HEK293T (cell line): ENCODE measurements around the gene DNAJB4.

Experiments used
- CTCF ChIA-PET: fragments of 350-600 bp; formaldehyde crosslinking; extraction: SDS; loops from one replicate; lab custom pipeline; 2021; ENCODE audit warnings: antibody characterized with exemption, inconsistent platforms; lab: Yijun Ruan, JAX
- POLR2A ChIA-PET: fragments of 350-600 bp; formaldehyde crosslinking; extraction: SDS; loops from one replicate; lab custom pipeline; 2020; ENCODE audit warnings: antibody characterized with exemption, inconsistent platforms; lab: Yijun Ruan, JAX
- DNase-seq: peaks from one replicate; pipeline ENCODE4 v3.0.0; 2012; ENCODE audit warnings: mixed read lengths; ENCODE audit errors: extremely low spot score
- ARNT ChIP-seq: fragments of 450-650 bp; IDR thresholded peaks from 2 replicates; pipeline ENCODE4 v1.6.1; 2017; ENCODE audit warnings: mild to moderate bottlenecking
- BHLHE40 ChIP-seq: fragments of 450-650 bp; IDR thresholded peaks from 2 replicates; pipeline ENCODE4 v1.6.1; 2016; ENCODE audit warnings: mild to moderate bottlenecking, moderate library complexity, borderline replicate concordance
- CTBP1 ChIP-seq: fragments of 450-650 bp; IDR thresholded peaks from 2 replicates; pipeline ENCODE4 v1.6.1; 2016; ENCODE audit warnings: borderline replicate concordance
- ELF4 ChIP-seq: fragments of 450-650 bp; IDR thresholded peaks from 2 replicates; pipeline ENCODE4 v1.6.1; 2017; ENCODE audit warnings: antibody characterized with exemption
- FOXA1 ChIP-seq: fragments of 450-650 bp; IDR thresholded peaks from 2 replicates; pipeline ENCODE4 v1.6.1; 2016; ENCODE audit warnings: mild to moderate bottlenecking
- FOXK2 ChIP-seq: fragments of 450-650 bp; IDR thresholded peaks from 2 replicates; pipeline ENCODE4 v1.6.1; 2016; ENCODE audit warnings: mild to moderate bottlenecking
- FOXM1 ChIP-seq: fragments of 450-650 bp; IDR thresholded peaks from 2 replicates; pipeline ENCODE4 v1.6.1; 2017; ENCODE audit warnings: mild to moderate bottlenecking, borderline replicate concordance
- HDGF ChIP-seq: fragments of 450-650 bp; IDR thresholded peaks from 2 replicates; pipeline ENCODE4 v1.6.1; 2017; ENCODE audit warnings: antibody characterized with exemption, borderline replicate concordance
- L3MBTL2 ChIP-seq: fragments of 450-650 bp; conservative IDR thresholded peaks from 2 replicates; pipeline ENCODE4 v1.6.1; 2016; ENCODE audit warnings: mild to moderate bottlenecking
- LEF1 ChIP-seq: fragments of 450-650 bp; IDR thresholded peaks from 2 replicates; pipeline ENCODE4 v1.6.1; 2017; ENCODE audit warnings: mild to moderate bottlenecking, borderline replicate concordance
- NFRKB ChIP-seq: fragments of 450-650 bp; IDR thresholded peaks from 2 replicates; pipeline ENCODE4 v1.6.1; 2016; ENCODE audit warnings: mild to moderate bottlenecking, moderate library complexity
- PKNOX1 ChIP-seq: fragments of 450-650 bp; IDR thresholded peaks from 2 replicates; pipeline ENCODE4 v1.6.1; 2016
- SP1 ChIP-seq: fragments of 450-650 bp; IDR thresholded peaks from 2 replicates; pipeline ENCODE4 v1.6.1; 2017
- SUZ12 ChIP-seq: fragments of 450-650 bp; IDR thresholded peaks from 2 replicates; pipeline ENCODE4 v1.6.1; 2016; ENCODE audit warnings: mild to moderate bottlenecking
- TARDBP ChIP-seq: fragments of 450-650 bp; IDR thresholded peaks from 2 replicates; pipeline ENCODE4 v1.6.1; 2016
- ZNF384 ChIP-seq: fragments of 450-650 bp; IDR thresholded peaks from 2 replicates; pipeline ENCODE4 v1.6.1; 2016

Gene DNAJB4

GRCh38 chr1:77970192-77970591, 34.5 kb upstream of the DNAJB4 start:
- no peak for DNase-seq
- POLR2A ChIA-PET: no interaction called here
- TF ChIP-seq FOXA1: no peak
- CTCF ChIA-PET: interaction anchor here (0.8 kb wide), 1 partner anchor 696 kb away, joined by 3 read pairs; no protein-coding TSS in a partner anchor

GRCh38 chr1:77972080-77972479, 32.7 kb upstream of the DNAJB4 start:
- no peak for TF ChIP-seq LEF1
- no peak for TF ChIP-seq FOXM1
- no peak for TF ChIP-seq BHLHE40
- no peak for TF ChIP-seq ARNT
- no peak for TF ChIP-seq FOXA1
- no peak for TF ChIP-seq CTBP1
- ChIA-PET POLR2A (no interaction called here), CTCF (no interaction called here)
- DNase-seq: no peak

- ChIA-PET POLR2A (no interaction called here), CTCF (interaction anchor here (1.1 kb wide), 1 partner anchor 139 kb away, joined by 4 read pairs; no protein-coding TSS in a partner anchor)
- TF ChIP-seq SP1: no peak
- no peak for TF ChIP-seq ELF4
- no peak for TF ChIP-seq ZNF384
- TF ChIP-seq LEF1: no peak
- no peak for TF ChIP-seq ARNT
- no peak for TF ChIP-seq NFRKB
- TF ChIP-seq CTBP1: no peak
- no peak for TF ChIP-seq L3MBTL2
- no peak for TF ChIP-seq BHLHE40
- no peak for TF ChIP-seq FOXM1
- no peak for TF ChIP-seq TARDBP
- no peak for TF ChIP-seq HDGF
- TF ChIP-seq FOXK2: no peak
- no peak for DNase-seq
Observed at GRCh38 chr1:77975386-77975785, 29.4 kb upstream of the DNAJB4 start.

- CTCF ChIA-PET: interaction anchor here (0.6 to 1.1 kb wide), 6 partner anchors 26 to 237 kb away, joined by 4 to 10 read pairs (median 6); no protein-coding TSS in a partner anchor
- TF ChIP-seq NFRKB: no peak
- no peak for TF ChIP-seq BHLHE40
- TF ChIP-seq TARDBP: no peak
- TF ChIP-seq PKNOX1: no peak
- TF ChIP-seq LEF1: no peak
- no peak for TF ChIP-seq FOXA1
- TF ChIP-seq SP1: no peak
- TF ChIP-seq ELF4: no peak
- TF ChIP-seq ZNF384: no peak
- no peak for TF ChIP-seq CTBP1
- no peak for TF ChIP-seq L3MBTL2
- TF ChIP-seq HDGF: no peak
- no peak for TF ChIP-seq SUZ12
- TF ChIP-seq FOXK2: no peak
- no peak for TF ChIP-seq FOXM1
- no peak for TF ChIP-seq ARNT
- POLR2A ChIA-PET: no interaction called here
- DNase-seq: no peak
Observed at GRCh38 chr1:77975907-77976306, 28.8 kb upstream of the DNAJB4 start.

- no peak for TF ChIP-seq FOXM1
- TF ChIP-seq L3MBTL2: peak; percentile 43
- no peak for TF ChIP-seq ELF4
- TF ChIP-seq ZNF384: no peak
- no peak for TF ChIP-seq FOXA1
- TF ChIP-seq SP1: no peak
Observed at GRCh38 chr1:77976433-77977076, 28.2 kb upstream of the DNAJB4 start.

GRCh38 chr1:77977989-77978292, 26.8 kb upstream of the DNAJB4 start:
- POLR2A ChIA-PET: interaction anchor here (1.1 to 4.8 kb wide), 13 partner anchors 10 to 195 kb away, joined by 3 to 83 read pairs (median 5); partner anchors contain the start of gene DNAJB4
- DNase-seq: no peak
- TF ChIP-seq L3MBTL2 (no peak), ZNF384 (no peak), NFRKB (0 out of 2 replicates have a peak, but pooled peaks have one; percentile 2), PKNOX1 (no peak), SUZ12 (no peak)
- CTCF ChIA-PET: interaction anchor here (0.8 to 1.4 kb wide), 3 partner anchors 12 to 45 kb away, joined by 3 read pairs; no protein-coding TSS in a partner anchor

More at GRCh38 chr1:77976433-77977076, 28.2 kb upstream of the DNAJB4 start:
- ChIA-PET POLR2A (interaction anchor here (1.1 to 4.8 kb wide), 3 partner anchors 8 to 43 kb away, joined by 3 to 83 read pairs (median 13); partner anchors contain the start of gene DNAJB4), CTCF (interaction anchor here (0.6 to 0.7 kb wide), 5 partner anchors 27 to 238 kb away, joined by 4 to 10 read pairs (median 6); no protein-coding TSS in a partner anchor)
- DNase-seq: no peak
